GM19351 (cell line): ENCODE results near the gene GPR84.
"Not testable (repeated sequence)": the region's sequence is repeated elsewhere in the genome, so short reads cannot be mapped to it uniquely, and the experiment has no call there.

ENCODE experiments used
- ATAC-seq: cut with Tn5 transposase; IDR thresholded peaks from one replicate; pipeline ENCODE4 v1.9.1; 2021; ENCODE audit warnings: mild to moderate bottlenecking, moderate library complexity; ENCODE audit not compliant: unreplicated experiment

The GPR84 gene

DNA sequence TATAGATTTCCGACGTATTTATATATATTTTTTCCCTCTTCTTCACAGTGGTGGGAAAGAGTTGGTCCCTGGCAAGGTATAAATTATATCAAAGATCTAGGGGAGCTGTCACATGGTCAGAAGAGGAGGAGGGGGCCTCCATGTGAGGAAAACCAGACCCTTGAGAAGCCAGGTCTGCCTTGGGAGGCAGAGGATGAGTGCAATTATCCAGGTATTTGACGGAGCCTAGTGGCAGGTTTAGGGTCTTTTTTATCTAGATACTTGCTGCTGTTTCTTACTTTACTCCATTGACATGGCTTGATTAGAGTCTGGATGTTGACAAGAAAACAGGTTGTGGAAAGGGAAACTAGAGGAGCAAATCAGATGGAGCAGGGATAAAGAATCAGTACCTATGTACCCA is 33.8 kb downstream of the GPR84 start:
- no peak for ATAC-seq

DNA sequence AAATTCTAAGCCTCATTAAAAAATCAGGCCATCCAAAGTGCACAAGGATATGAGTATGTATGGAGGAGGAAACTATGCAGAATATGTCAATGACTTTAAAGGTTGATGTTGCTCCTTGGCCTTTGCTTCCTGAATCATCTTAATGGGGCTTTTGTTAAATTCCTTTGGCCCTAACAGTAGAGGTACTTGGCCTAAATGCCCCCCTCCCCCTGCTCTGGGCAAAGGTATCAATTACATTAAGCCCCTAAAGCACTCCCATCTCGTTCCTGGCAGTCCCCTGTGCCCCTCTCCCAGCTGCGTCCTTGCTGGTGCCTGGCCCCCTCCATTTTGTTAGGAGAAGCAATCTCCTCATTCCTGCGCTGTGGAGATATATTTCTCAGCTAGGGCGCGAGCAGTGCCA is 34.5 kb downstream of the GPR84 start:
- no peak for ATAC-seq

DNA sequence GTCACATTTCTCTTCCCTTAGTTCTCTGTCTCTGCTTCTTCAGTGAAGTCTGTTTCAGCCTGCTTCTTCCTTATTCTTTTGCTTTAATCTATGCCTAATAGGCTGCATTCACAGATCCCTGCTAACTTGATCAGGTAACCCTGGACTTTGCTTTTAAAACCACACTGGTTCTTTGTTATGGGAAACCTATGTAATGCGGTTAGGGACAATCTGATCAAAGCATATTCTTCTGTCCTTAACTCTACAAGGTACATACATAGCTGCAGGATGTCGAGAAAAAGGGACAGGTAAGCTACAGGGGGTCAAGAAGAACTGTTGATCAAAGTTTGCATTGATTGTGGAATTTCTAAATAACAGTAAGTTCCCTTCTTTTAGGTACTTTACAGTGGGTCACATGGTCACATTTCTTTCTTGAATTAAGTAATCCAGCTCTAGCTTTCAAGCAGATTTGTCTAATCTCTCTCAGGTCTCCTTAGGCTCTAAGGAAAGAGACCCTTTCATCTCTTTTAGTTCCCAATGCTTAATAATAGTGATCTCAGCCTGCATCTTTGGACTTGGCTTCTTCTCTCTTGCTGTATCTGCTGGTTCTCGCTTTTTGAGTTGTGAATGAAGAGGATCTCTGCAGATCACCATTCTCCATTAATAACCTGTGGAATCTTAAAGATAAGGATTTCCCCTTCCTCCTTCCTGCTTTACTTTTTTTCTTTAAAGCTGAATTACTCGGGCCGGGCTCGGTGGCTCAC is 35.5 kb downstream of the GPR84 start:
- ATAC-seq = no peak

DNA sequence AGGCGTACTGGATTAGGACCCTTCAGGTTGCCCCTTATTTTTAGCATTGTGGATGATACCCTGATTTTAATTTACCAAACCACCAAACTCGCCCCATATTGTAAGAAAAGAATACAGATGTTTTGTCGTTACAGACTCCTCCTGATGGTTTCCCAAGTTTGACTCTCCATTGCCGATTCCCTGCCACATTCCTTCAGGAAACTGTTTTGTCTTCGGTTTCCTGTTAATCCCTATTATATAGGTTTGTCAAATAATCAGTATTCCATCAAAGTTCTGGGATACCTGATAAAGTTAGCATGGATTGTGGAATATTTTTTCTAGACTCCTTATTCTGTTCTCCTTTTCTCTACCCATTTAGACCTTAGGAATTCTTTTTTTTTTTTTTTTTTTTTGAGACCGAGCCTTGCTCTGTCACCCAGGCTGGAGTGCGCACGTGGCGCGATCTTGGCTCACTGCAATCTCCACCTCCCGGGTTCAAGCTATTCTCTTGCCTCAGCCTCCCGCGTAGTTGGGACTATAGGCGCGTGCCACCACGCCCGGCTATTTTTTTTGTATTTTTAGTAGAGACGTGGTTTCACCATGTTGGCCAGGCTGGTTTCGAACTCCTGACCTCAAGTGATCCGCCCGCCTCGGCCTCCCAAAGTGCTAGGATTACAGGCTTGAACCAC is 38.7 kb downstream of the GPR84 start:
- ATAC-seq = not testable (repeated sequence)

DNA sequence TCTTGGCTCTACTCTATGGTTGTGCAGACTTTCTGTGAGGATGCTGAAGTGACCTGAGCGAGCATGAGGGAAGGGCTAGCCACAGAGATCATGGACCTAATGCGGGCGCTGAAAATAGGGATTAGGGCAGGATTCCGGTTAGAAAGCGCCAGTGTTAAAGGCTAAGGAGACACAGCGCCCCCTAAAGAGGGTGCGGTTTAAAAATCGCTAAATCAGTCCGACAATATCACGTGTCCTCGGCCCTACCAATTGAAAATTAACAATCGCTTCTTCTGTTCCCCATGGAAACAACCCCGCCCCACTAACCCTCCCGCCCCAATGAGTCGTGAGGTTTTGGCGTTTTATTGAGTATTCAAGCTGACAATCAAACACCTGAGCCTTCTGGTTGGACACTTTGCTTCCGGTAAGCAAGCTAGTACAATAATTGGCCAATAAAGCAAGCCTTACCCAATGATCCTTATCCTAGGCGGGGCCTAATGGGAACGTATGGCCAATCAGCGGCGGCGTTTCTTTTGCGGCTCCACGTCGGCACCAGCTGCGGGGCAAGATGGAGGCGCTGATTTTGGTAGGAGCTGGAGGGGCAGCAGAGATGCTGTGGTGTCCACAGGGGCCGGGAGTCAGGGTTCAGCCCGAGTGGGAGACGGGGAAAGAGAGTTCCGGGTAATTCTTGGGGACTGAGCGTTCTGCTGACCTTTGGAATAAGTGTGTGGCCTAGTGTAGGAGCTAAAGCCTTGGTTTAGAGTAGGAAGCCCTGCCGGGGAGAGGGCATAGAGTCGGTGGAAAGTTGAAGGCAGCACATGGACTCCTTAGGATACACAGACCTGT is 39.5 kb downstream of the GPR84 start, which contains the start of gene COPZ1:
Gene COPZ1, plus strand, starts transcription at position 515 of the 825 bp plus-strand sequence. Its CDS starts 33 bp downstream, at position 548.
- peak; percentile 99 for ATAC-seq

DNA sequence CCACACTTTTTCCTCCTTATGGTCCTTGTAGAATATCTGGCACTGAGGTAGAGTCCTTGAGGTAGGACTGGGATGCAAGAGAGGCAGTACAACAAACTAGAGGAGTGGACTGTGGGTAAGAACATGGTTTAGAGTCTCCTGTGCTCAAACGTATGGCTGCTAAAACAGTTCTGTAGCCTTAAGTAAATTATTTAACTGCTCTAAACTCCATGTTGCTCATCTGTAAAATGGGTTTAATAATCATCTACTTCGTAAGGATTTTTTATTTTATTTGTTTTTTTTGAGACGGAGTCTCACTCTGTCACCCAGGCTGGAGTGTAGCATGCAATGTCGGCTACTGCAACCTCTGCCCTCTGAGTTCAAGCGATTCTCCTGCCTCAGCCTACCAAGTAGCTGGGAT is 42.9 kb downstream of the GPR84 start:
- ATAC-seq = no peak
